ENCODE measurements around the gene GLCE.
A peak's percentile ranks its signal among the peaks of the same experiment; 100 is the strongest.

The GLCE gene

GRCh38 chr15:69194025-69194827 lies 33.8 kb downstream of the GLCE start:
- DNase-seq (ENCODE audit: insufficient read length, low spot score): no peak
- no peak for FAIRE-seq

GRCh38 chr15:69194854-69195253 lies 34.4 kb downstream of the GLCE start:
- no peak for DNase-seq (ENCODE audit: insufficient read length, low spot score)
- no peak for FAIRE-seq

- FAIRE-seq (no peak), DNase-seq (ENCODE audit: insufficient read length, low spot score) (no peak)
Measured at GRCh38 chr15:69200832-69201745, 40.7 kb downstream of the GLCE start.

- FAIRE-seq (no peak), DNase-seq (ENCODE audit: insufficient read length, low spot score) (no peak)
Measured at GRCh38 chr15:69206079-69206478, 45.6 kb downstream of the GLCE start.

GRCh38 chr15:69209661-69210060 lies 49.2 kb downstream of the GLCE start:
- no peak for FAIRE-seq
- no peak for DNase-seq (ENCODE audit: insufficient read length, low spot score)

GRCh38 chr15:69210574-69210973 lies 50.1 kb downstream of the GLCE start:
- no peak for DNase-seq (ENCODE audit: insufficient read length, low spot score)
- no peak for FAIRE-seq

GRCh38 chr15:69213786-69214185 lies 53.4 kb downstream of the GLCE start:
- no peak for FAIRE-seq
- no peak for DNase-seq (ENCODE audit: insufficient read length, low spot score)

- no peak for DNase-seq (ENCODE audit: insufficient read length, low spot score)
Measured at GRCh38 chr15:69215314-69216035, 55.0 kb downstream of the GLCE start.

GRCh38 chr15:69217381-69217780 lies 56.9 kb downstream of the GLCE start:
- FAIRE-seq (peak; percentile 40), DNase-seq (ENCODE audit: insufficient read length, low spot score) (no peak)

More at GRCh38 chr15:69215314-69216035, 55.0 kb downstream of the GLCE start:
- FAIRE-seq: no peak

- DNase-seq (ENCODE audit: insufficient read length, low spot score) (no peak), FAIRE-seq (no peak)
Measured at GRCh38 chr15:69219690-69220089, 59.3 kb downstream of the GLCE start.

- DNase-seq (ENCODE audit: insufficient read length, low spot score) (no peak), FAIRE-seq (no peak)
Measured at GRCh38 chr15:69222002-69222474, 61.6 kb downstream of the GLCE start.

GRCh38 chr15:69223083-69223813 lies 62.8 kb downstream of the GLCE start:
- no peak for DNase-seq (ENCODE audit: insufficient read length, low spot score)
- no peak for FAIRE-seq

GRCh38 chr15:69224383-69224782 lies 63.9 kb downstream of the GLCE start:
- DNase-seq (ENCODE audit: insufficient read length, low spot score) (no peak), FAIRE-seq (no peak)

- FAIRE-seq (no peak), DNase-seq (ENCODE audit: insufficient read length, low spot score) (no peak)
Measured at GRCh38 chr15:69225355-69226022, 65.1 kb downstream of the GLCE start.

- DNase-seq (ENCODE audit: insufficient read length, low spot score) (no peak), FAIRE-seq (no peak)
Measured at GRCh38 chr15:69226023-69226355, 65.6 kb downstream of the GLCE start.

- FAIRE-seq (no peak), DNase-seq (ENCODE audit: insufficient read length, low spot score) (no peak)
Measured at GRCh38 chr15:69232144-69232543, 71.7 kb downstream of the GLCE start.

- DNase-seq (ENCODE audit: insufficient read length, low spot score) (no peak), FAIRE-seq (no peak)
Measured at GRCh38 chr15:69232765-69233164, 72.3 kb downstream of the GLCE start.

GRCh38 chr15:69234676-69235075 lies 74.2 kb downstream of the GLCE start:
- no peak for DNase-seq (ENCODE audit: insufficient read length, low spot score)
- FAIRE-seq: no peak

- FAIRE-seq: no peak
- DNase-seq (ENCODE audit: insufficient read length, low spot score): no peak
Measured at GRCh38 chr15:69236505-69236904, 76.1 kb downstream of the GLCE start.

- DNase-seq (ENCODE audit: insufficient read length, low spot score) (no peak), FAIRE-seq (no peak)
Measured at GRCh38 chr15:69237718-69238117, 77.3 kb downstream of the GLCE start.
